IPS-15b (cell line): ENCODE data around the gene FDX2.
A peak's percentile ranks its signal among the peaks of the same experiment; 100 is the strongest.

Source experiments
- H3K27me3 ChIP-seq: one replicate; pipeline ENCODE4 v1.6.1; 2013; ENCODE audit warnings: low read length; ENCODE audit not compliant: control insufficient read depth, insufficient read depth
- H3K36me3 ChIP-seq: one replicate; pipeline ENCODE4 v1.6.1; 2013; ENCODE audit warnings: low read length; ENCODE audit not compliant: control insufficient read depth, insufficient read depth
- H3K4me1 ChIP-seq: one replicate; pipeline ENCODE4 v1.6.1; 2013; ENCODE audit warnings: mild to moderate bottlenecking, low read length; ENCODE audit not compliant: control insufficient read depth, insufficient read depth
- H3K4me3 ChIP-seq: one replicate; pipeline ENCODE4 v1.5.1; 2013; ENCODE audit warnings: low read depth, low read length
- H3K9ac ChIP-seq: one replicate; pipeline ENCODE4 v1.6.1; 2013; ENCODE audit warnings: low read depth, mild to moderate bottlenecking, low read length
- H3K9me3 ChIP-seq: one replicate; pipeline ENCODE4 v1.6.1; 2013; ENCODE audit warnings: mild to moderate bottlenecking, low read length; ENCODE audit not compliant: control insufficient read depth, insufficient read depth

The FDX2 gene

DNA sequence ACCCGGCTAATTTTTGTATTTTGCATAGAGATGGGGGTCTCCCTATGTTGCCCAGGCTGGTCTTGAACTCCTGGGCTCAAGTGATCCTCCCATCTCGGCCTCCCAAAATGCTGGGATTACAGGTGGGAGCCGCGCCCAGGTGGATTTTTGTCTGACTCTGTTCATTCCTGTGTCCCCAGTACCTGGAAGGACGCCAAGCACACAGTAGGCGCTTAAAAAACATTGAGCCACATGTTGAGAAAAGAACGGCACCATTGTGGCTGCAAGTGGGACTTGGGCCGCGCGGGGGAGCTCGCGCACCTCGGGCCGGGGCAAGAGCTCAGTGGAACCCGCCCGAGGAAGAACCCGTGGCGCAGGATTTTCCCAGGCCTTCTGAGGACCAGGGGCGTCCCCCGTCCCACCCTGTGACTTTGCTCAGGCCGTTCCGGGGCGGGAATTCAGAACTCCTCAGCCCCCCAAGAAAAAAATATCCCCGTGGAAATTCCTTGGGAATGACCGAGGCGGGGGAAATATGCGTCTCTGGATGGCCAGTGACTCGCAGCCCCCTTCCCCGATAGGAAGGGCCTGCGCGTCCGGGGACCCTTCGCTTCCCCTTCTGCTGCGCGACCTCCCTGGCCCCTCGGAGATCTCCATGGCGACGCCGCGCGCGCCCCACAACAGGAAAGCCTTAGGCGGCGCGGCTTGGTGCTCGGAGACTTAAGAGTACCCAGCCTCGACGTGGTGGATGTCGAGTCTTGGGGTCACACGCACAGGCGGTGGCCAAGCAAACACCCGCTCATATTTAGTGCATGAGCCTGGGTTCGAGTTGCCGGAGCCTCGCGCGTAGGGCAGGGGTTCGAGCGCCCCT is 46.3 kb downstream of the FDX2 start:
- Histone ChIP-seq H3K9me3 (no peaks in the 10 kb centered on the region), H3K9ac (no peak overlapping the region), H3K27me3 (peaks cover 37% of the 10 kb centered on the region), H3K4me1 (peaks cover 2% of the 10 kb centered on the region), H3K4me3 (peak overlapping the region; percentile 58), H3K36me3 (no peaks in the 10 kb centered on the region)

DNA sequence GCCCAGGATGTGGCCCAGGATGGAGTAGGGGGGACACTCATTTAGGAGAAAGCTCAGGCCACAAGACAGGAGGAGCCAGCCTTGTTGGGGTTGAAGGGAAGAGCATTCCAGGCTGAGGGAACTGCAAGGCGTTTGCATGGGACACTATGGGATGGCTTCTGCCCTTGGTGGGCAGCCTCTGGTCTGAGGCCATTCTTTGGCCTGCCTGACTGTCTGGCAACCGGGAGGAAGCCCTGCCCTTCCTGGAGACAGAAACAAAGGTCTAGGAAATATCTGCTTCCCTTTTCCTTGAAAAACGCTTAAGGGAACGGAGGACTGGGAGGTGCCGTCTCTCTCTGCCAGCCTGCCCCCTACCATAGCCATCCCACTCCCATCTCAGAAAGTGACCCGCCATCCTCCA is 47.7 kb downstream of the FDX2 start:
- Histone ChIP-seq H3K36me3 (no peaks in the 10 kb centered on the region), H3K9me3 (no peaks in the 10 kb centered on the region), H3K4me1 (peaks cover 2% of the 10 kb centered on the region), H3K9ac (no peak overlapping the region), H3K27me3 (peaks cover 37% of the 10 kb centered on the region), H3K4me3 (no peak overlapping the region)

DNA sequence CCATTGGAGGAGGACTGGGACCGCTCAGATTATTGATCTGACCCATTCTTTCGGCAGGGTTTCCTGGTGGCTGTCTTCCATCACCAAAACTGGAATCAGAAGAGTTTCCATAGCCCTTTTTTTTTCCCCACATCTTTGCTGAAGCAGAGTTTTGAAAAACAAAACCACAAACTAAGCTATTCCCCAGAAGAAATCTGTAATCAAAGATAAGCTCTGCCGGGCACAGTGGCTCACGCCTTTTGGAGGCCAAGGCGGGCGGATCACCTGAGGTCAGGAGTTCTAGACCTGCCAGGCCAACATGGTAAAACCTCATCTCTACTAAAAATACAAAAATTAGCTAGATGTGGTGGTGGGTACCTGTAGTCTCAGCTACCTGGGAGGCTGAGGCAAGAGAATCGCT is 49.1 kb downstream of the FDX2 start:
- peaks cover 26% of the 10 kb centered on the region for H3K27me3 ChIP-seq
- peaks cover 2% of the 10 kb centered on the region for H3K4me1 ChIP-seq
- no peak overlapping the region for H3K9ac ChIP-seq
- H3K9me3 ChIP-seq: no peaks in the 10 kb centered on the region
- no peaks in the 10 kb centered on the region for H3K36me3 ChIP-seq
- no peak overlapping the region for H3K4me3 ChIP-seq

DNA sequence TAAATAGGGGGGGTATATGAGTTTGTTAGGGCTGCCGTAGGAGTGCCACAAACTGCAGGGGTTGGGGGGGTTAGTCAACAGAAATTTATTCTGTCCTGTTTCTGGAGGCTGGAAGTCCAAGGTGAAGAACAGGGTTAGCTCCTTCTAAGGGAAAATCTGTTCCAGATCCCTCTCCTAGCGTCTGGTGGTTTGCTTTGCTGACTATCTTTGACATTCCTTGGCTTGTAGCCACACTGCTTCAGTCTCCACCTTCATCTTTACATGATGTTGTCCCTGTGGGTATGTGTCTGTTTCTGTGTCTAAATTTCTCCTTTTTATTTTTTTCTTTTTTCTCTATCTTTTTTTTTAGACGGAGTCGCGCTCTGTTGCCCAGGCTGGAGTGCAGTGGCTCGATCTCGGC is 53.0 kb downstream of the FDX2 start:
- Histone ChIP-seq H3K9me3 (no peaks in the 10 kb centered on the region), H3K4me1 (no peaks in the 10 kb centered on the region), H3K36me3 (peaks cover 11% of the 10 kb centered on the region), H3K27me3 (no peaks in the 10 kb centered on the region), H3K4me3 (no peak overlapping the region), H3K9ac (no peak overlapping the region)

DNA sequence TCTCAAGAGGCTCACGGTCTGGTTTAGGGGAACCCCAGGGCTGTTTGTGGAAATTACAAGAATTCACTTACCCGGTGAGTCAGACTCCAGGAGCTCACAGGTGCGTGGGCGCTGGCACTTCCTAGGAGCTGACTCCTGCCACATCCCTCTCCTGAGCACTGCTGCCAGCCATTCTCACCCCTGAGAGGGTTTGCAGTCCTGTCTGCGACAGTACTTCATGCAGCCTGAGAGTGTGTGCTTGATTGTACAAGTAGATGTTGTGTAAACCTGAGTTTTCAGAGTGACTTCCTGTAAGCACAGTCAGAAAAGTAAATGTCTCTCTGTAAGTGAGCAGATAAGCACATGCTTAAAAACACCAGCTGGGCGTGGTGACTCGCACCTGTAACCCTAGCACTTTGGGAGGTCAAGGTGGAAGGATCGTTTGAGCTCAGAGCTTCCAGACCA is 55.7 kb downstream of the FDX2 start:
- H3K36me3 ChIP-seq: peaks cover 26% of the 10 kb centered on the region
- no peaks in the 10 kb centered on the region for H3K4me1 ChIP-seq
- no peaks in the 10 kb centered on the region for H3K27me3 ChIP-seq
- H3K9ac ChIP-seq: no peak overlapping the region
- H3K9me3 ChIP-seq: no peaks in the 10 kb centered on the region
- H3K4me3 ChIP-seq: no peak overlapping the region
